ENCODE data around the gene NHLRC4. TPM values are rescaled to one million over a fixed set of nuclear protein-coding genes. Genes with fewer than 3 reads are reported as not detected.
A peak's percentile ranks its signal among the peaks of the same experiment; 100 is the strongest.

NHLRC4 gene
- total and polyA plus RNA-seq, 9 of the 15 experiments (the other 6 are each of a cell fraction or from before 2014, with no cell fraction given): 0.24 to 3.7 (median 1.3) TPM; not detected in 2

DNA sequence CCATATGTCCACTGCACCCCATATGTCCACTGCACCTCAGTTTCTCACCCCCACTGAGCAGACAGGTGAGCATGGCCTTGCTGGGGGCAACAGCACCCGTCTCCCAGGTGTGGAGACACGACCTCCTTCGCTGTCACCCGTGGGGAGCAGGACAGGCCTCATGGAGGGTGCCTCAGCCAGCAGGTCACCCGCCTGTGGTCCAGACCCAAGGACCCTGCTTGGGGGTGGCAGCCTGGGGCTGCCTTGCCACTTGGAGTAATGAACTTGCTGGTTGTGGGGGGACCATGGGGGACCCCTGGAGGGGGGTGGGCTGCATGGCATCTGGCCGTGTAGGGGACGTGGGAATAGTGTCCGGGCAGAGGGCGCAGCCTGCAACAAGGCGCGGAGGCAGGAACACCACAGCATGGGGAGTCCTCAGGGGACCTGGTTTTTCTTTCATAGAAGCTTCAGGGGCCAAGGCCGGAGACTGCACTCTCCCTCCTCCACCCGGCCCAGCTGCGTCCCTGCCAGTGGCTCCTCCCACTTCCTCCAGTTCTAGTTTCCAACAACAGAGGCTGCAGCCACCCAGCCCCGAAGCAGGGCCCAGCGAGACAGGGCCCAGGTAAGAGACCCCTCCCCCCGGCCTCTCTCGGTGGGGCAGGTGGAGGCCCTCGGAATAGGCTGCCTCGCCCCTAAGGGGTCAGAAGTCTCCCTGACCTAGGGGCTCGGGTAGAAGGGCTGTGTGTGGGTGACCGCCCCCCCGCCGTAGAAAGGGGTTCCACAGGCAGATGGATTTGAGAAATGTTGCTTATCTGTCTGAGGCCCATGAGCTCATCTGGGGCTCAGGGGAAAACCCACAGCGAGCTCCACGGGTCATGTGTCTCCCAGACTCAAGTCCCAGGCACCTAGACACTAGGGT lies at the start of gene NHLRC4 (continued):
- TF ChIP-seq, protein P1, sequence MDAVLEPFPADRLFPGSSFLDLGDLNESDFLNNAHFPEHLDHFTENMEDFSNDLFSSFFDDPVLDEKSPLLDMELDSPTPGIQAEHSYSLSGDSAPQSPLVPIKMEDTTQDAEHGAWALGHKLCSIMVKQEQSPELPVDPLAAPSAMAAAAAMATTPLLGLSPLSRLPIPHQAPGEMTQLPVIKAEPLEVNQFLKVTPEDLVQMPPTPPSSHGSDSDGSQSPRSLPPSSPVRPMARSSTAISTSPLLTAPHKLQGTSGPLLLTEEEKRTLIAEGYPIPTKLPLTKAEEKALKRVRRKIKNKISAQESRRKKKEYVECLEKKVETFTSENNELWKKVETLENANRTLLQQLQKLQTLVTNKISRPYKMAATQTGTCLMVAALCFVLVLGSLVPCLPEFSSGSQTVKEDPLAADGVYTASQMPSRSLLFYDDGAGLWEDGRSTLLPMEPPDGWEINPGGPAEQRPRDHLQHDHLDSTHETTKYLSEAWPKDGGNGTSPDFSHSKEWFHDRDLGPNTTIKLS (IDR thresholded peaks at IDR 0.05; ENCODE audit: borderline replicate concordance, low read depth): no peak; the same call in 1 of the 2 replicates
- TF ChIP-seq HMGN3 (IDR thresholded peaks at IDR 0.05; ENCODE audit: borderline replicate concordance, extremely low read depth, insufficient read length, low read depth, low read length): peak; percentile 67
- peak; percentile 19; the same call in 1 of the 2 replicates for TF ChIP-seq ZNF511 (CRISPR knock-in tag; IDR thresholded peaks at IDR 0.05)
- no peak for TF ChIP-seq LARP7 (IDR thresholded peaks at IDR 0.05)
- no peak for TF ChIP-seq MCM7 (IDR thresholded peaks at IDR 0.05)
- peak; percentile 80 for TF ChIP-seq JUN (IDR thresholded peaks at IDR 0.05; ENCODE audit: borderline replicate concordance, low read depth, low read length)
- TF ChIP-seq JUN (CRISPR knock-in tag; IDR thresholded peaks at IDR 0.05; ENCODE audit: borderline replicate concordance): peak; percentile 66; the same call in 1 of the 2 replicates
- TF ChIP-seq ZNF785 (CRISPR knock-in tag; IDR thresholded peaks at IDR 0.05): no peak
- TF ChIP-seq, protein P2, sequence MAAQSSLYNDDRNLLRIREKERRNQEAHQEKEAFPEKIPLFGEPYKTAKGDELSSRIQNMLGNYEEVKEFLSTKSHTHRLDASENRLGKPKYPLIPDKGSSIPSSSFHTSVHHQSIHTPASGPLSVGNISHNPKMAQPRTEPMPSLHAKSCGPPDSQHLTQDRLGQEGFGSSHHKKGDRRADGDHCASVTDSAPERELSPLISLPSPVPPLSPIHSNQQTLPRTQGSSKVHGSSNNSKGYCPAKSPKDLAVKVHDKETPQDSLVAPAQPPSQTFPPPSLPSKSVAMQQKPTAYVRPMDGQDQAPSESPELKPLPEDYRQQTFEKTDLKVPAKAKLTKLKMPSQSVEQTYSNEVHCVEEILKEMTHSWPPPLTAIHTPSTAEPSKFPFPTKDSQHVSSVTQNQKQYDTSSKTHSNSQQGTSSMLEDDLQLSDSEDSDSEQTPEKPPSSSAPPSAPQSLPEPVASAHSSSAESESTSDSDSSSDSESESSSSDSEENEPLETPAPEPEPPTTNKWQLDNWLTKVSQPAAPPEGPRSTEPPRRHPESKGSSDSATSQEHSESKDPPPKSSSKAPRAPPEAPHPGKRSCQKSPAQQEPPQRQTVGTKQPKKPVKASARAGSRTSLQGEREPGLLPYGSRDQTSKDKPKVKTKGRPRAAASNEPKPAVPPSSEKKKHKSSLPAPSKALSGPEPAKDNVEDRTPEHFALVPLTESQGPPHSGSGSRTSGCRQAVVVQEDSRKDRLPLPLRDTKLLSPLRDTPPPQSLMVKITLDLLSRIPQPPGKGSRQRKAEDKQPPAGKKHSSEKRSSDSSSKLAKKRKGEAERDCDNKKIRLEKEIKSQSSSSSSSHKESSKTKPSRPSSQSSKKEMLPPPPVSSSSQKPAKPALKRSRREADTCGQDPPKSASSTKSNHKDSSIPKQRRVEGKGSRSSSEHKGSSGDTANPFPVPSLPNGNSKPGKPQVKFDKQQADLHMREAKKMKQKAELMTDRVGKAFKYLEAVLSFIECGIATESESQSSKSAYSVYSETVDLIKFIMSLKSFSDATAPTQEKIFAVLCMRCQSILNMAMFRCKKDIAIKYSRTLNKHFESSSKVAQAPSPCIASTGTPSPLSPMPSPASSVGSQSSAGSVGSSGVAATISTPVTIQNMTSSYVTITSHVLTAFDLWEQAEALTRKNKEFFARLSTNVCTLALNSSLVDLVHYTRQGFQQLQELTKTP (IDR thresholded peaks at IDR 0.05; ENCODE audit: low read depth in 1 of 2, partially characterized antibody in 2 of 2): peak in 1 of 2 experiments; percentile 21
- no peak for TF ChIP-seq ZBTB9 (CRISPR knock-in tag; IDR thresholded peaks at IDR 0.05)
- TF ChIP-seq ZNF121 (CRISPR knock-in tag; conservative IDR thresholded peaks at IDR 0.05): peak; percentile 90
- TF ChIP-seq ZNF146 (CRISPR knock-in tag; IDR thresholded peaks at IDR 0.05; ENCODE audit: unreplicated experiment): no peak
- TF ChIP-seq GATA2 (CRISPR knock-in tag; IDR thresholded peaks at IDR 0.05): peak; percentile 76
- TF ChIP-seq, protein P3, sequence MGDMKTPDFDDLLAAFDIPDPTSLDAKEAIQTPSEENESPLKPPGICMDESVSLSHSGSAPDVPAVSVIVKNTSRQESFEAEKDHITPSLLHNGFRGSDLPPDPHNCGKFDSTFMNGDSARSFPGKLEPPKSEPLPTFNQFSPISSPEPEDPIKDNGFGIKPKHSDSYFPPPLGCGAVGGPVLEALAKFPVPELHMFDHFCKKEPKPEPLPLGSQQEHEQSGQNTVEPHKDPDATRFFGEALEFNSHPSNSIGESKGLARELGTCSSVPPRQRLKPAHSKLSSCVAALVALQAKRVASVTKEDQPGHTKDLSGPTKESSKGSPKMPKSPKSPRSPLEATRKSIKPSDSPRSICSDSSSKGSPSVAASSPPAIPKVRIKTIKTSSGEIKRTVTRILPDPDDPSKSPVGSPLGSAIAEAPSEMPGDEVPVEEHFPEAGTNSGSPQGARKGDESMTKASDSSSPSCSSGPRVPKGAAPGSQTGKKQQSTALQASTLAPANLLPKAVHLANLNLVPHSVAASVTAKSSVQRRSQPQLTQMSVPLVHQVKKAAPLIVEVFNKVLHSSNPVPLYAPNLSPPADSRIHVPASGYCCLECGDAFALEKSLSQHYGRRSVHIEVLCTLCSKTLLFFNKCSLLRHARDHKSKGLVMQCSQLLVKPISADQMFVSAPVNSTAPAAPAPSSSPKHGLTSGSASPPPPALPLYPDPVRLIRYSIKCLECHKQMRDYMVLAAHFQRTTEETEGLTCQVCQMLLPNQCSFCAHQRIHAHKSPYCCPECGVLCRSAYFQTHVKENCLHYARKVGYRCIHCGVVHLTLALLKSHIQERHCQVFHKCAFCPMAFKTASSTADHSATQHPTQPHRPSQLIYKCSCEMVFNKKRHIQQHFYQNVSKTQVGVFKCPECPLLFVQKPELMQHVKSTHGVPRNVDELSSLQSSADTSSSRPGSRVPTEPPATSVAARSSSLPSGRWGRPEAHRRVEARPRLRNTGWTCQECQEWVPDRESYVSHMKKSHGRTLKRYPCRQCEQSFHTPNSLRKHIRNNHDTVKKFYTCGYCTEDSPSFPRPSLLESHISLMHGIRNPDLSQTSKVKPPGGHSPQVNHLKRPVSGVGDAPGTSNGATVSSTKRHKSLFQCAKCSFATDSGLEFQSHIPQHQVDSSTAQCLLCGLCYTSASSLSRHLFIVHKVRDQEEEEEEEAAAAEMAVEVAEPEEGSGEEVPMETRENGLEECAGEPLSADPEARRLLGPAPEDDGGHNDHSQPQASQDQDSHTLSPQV (IDR thresholded peaks at IDR 0.05): peak; percentile 83
